T-helper 9 cell (primary cell): ENCODE measurements around the gene FBXO42.
"Not testable (repeated sequence)": the region's sequence is repeated elsewhere in the genome, so short reads cannot be mapped to it uniquely, and the experiment has no call there.

Source experiments
- DNase-seq: peaks from one replicate; pipeline ENCODE4 v3.0.0-alpha.2; 2020

Gene FBXO42

GRCh38 chr1:16258591-16259135 is 93.6 kb downstream of the FBXO42 start:
- no peak for DNase-seq

GRCh38 chr1:16257968-16258367 is 94.3 kb downstream of the FBXO42 start:
- DNase-seq: no peak

GRCh38 chr1:16257556-16257955 is 94.7 kb downstream of the FBXO42 start:
- DNase-seq: not testable (repeated sequence)

GRCh38 chr1:16256478-16256877 is 95.8 kb downstream of the FBXO42 start:
- DNase-seq: no peak

- no peak for DNase-seq
Measured at GRCh38 chr1:16254263-16254928, 97.9 kb downstream of the FBXO42 start.

- no peak for DNase-seq
Measured at GRCh38 chr1:16253332-16253922, 98.9 kb downstream of the FBXO42 start.

- no peak for DNase-seq
Measured at GRCh38 chr1:16252912-16253311, 99.4 kb downstream of the FBXO42 start.

- DNase-seq: no peak
Measured at GRCh38 chr1:16251381-16251780, 100.9 kb downstream of the FBXO42 start.

- no peak for DNase-seq
Measured at GRCh38 chr1:16250524-16251251, 101.6 kb downstream of the FBXO42 start.

- DNase-seq: no peak
Measured at GRCh38 chr1:16249596-16250241, 102.6 kb downstream of the FBXO42 start.

GRCh38 chr1:16248603-16249516 is 103.4 kb downstream of the FBXO42 start:
- DNase-seq: no peak

- DNase-seq: no peak
Measured at GRCh38 chr1:16248007-16248436, 104.3 kb downstream of the FBXO42 start.

GRCh38 chr1:16247441-16247840 is 104.8 kb downstream of the FBXO42 start:
- no peak for DNase-seq

GRCh38 chr1:16246961-16247360 is 105.3 kb downstream of the FBXO42 start:
- no peak for DNase-seq

GRCh38 chr1:16246239-16246638 is 106.0 kb downstream of the FBXO42 start:
- not testable (repeated sequence) for DNase-seq

- no peak for DNase-seq
Measured at GRCh38 chr1:16245476-16246196, 106.6 kb downstream of the FBXO42 start.

GRCh38 chr1:16244650-16245285 is 107.5 kb downstream of the FBXO42 start:
- DNase-seq: no peak

GRCh38 chr1:16243936-16244649 is 108.2 kb downstream of the FBXO42 start:
- DNase-seq: peak; percentile 66

GRCh38 chr1:16243215-16243610 is 109.1 kb downstream of the FBXO42 start:
- DNase-seq: no peak

- no peak for DNase-seq
Measured at GRCh38 chr1:16242556-16243214, 109.6 kb downstream of the FBXO42 start.
